Erythroblast (primary cell): ENCODE data around the gene ORM1.

Experiments used
- DNase-seq, 2 experiments: peaks; one replicate each; lab custom pipeline; 2025; lab: John Stamatoyannopoulos, UW
- GATA1 ChIP-seq: IDR thresholded peaks from 2 replicates; pipeline ENCODE4 v1.6.1; 2011; ENCODE audit warnings: low read depth, mild to moderate bottlenecking, control low read depth, low read length, moderate library complexity
- POLR2A ChIP-seq: IDR thresholded peaks from 2 replicates; pipeline ENCODE4 v1.6.1; 2011; ENCODE audit warnings: mild to moderate bottlenecking, low read length

The ORM1 gene

DNA sequence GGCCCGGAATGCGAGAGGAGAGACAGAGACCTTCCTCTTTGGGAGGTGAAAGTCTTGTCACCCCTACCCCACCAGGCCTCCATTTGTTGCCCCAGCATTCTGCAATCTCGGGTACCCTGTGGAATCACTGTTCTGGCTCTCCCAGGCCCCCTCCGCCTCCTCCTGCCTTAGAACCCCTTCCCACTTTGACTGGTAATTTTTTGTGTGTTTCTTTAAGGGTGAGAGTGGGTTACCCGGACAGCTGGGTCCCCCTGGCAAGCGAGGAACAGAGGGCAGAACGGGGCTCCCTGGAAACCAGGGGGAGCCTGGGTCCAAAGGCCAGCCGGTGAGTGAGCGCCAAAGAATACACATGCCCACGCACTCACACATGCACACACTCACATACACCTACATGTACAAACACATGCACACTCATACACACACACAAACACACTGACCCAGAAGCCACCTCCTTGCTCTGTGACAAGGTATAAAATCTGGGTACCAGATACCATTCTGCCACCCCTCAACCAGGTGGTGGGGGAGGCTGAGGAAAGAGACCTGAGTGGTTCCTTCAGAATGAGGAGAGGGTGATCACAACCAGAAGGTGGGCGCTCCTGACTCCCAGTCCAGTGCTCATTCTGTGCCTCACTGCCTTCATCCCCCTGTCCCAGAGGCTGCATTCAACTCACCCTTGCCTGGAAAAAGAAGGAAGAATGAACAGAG, 30.9 kb upstream of the ORM1 start:
- DNase-seq: no peak
- TF ChIP-seq POLR2A: no peak
- TF ChIP-seq GATA1: no peak

DNA sequence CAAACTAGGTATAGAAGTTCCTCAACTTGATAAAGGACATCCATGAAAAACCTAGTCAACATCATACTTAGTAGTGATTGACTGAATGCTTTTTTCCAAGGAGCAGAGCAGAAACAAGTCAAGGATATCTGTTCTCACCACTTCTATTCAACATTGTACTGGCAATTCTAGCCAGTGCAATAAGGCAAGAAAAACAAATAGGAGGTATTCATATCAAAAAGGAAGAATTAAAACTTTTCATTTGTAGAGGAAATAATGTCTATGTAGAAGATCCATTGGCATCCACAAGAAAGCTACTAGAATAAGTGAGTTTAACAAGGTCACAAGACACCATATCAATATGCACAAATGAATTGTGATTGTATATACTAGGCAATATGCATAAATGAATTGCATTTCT, 28.2 kb upstream of the ORM1 start:
- DNase-seq: no peak
- TF ChIP-seq GATA1 (no peak), POLR2A (no peak)

DNA sequence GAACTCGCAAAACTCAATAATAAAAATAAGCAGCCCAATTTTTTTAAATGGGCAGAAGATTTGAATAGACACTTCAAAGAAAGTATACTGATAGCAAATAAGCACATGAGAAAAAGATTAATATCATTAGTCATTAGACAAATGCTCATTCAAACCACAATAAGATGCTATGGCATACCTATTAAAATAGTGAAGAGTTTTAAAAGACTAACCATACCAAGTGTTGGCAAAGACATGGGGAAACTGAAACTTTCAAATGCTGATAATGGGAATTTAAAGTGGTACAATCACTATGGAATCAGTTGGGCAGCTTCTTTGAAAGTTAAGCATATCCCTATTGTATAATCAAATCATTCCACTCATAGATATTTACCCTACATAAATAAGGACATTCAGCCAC, 26.6 kb upstream of the ORM1 start:
- no peak for TF ChIP-seq GATA1
- TF ChIP-seq POLR2A: no peak

DNA sequence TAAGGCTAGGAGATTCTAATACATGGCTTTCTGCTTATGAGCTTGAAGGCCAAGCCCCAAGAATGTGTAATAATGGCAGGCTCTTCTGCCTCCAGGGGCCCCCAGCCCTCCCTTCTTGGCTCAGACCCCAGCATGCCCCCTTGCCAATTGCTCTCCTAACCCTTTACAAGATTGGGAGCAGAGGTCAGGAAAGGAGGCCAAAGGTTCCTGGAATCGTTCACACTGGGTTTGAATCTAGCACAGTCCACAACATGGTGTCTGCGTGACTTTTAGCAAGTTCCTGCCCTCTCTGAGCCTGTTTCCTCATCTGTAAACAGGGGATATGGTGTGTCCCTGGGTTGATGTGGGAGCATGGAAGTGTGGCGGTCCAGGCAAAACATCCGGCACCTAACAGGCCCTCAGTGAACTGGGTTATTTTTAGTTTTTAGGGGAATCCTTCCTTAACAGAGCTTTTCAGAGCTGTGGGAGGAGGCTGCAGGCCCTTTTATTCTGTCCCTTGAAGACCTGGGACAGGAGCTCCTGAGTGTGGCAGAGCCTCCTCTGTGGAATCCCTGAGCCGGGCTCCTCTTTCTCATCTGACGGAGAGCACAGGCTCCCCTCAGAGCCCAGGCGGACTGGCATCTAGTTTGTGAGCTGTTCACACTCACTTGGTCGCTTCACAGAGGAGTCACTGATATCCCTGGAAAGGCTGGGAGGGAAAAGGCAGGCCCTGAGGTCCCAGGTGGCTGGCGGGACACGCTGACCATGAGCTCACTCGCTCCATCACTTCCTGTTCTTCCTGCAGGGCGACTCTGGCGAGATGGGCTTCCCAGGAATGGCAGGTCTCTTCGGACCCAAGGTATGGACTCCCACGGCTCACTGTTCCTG, 23.4 kb upstream of the ORM1 start:
- no peak for TF ChIP-seq POLR2A
- no peak for TF ChIP-seq GATA1
- DNase-seq: no peak

More for the DNA sequence above, 26.6 kb upstream of the ORM1 start:
- DNase-seq: no peak

DNA sequence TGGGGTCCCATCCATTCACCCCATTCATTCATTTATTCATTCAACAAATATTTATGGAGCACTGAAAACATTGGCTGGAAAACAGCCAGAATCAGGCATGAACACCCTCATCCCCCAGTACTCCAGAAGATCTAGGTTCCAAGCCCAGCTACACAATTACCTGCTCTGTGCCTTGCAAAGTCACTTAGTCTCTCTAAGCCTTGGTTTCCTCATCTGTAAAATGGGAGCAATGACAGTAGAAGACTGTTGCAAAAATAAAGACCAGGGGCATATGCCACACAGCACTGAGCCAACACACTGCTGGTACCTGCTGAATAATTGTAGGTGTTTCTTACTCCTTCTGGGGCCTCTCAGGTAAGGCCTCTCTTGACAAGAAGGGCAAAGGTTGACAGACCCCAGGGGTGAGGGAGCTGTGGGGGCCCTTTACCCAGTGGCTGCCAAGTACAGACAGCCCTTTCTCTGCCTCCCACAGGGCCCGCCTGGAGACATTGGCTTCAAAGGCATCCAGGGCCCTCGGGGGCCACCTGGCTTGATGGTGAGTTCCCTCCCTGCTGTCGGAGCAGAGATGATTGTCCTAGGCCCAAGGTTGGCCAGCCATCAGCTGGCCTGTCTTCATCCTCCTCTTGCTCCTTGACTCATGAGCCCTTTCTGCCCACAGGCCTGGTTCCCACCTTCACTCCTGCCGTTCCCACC, 22.6 kb upstream of the ORM1 start:
- no peak for TF ChIP-seq GATA1
- TF ChIP-seq POLR2A: no peak
- DNase-seq: no peak

DNA sequence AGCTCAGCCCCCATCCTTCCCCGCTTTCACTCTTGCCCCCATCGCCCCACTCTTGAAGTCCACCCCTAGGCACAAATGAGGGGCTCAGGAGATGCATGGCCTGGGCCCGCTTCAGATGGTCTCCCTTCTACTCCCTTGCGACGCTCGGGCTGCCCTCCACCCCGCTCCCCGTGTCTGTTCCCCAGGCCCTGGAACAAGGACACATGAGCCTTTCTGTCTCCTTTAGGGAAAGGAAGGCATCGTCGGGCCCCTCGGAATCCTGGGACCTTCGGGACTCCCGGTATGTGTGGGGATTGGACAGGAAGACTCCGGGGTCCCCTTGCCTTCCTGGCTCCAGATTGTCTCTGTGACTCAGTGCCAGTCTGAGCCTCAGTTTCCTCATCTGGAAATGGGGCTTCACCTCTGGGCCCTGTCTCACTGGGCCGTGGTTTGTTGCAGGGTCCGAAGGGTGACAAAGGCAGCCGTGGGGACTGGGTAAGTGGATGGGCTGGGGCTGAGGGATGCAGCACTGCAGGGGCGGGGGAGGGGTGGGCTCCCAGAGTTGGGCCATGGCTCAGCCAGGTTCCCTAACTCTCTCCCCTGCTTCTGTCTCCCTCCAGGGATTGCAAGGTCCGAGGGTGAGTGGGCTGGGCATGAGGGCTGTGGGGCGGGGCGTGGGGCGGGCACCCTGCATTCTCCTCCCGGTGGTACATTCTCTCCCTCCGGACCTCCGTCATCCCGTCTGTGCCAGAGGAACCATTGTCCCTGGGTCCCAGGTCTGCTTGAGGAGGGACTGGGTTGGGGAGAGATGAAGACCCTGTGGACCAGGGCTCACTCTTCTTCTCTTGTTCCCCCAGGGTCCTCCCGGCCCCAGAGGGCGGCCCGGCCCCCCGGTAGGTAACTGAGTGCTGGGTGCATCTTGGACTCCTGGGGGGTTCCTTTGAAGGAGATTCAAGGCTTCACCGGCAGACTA, 21.8 kb upstream of the ORM1 start:
- DNase-seq: no peak
- TF ChIP-seq GATA1 (no peak), POLR2A (no peak)

DNA sequence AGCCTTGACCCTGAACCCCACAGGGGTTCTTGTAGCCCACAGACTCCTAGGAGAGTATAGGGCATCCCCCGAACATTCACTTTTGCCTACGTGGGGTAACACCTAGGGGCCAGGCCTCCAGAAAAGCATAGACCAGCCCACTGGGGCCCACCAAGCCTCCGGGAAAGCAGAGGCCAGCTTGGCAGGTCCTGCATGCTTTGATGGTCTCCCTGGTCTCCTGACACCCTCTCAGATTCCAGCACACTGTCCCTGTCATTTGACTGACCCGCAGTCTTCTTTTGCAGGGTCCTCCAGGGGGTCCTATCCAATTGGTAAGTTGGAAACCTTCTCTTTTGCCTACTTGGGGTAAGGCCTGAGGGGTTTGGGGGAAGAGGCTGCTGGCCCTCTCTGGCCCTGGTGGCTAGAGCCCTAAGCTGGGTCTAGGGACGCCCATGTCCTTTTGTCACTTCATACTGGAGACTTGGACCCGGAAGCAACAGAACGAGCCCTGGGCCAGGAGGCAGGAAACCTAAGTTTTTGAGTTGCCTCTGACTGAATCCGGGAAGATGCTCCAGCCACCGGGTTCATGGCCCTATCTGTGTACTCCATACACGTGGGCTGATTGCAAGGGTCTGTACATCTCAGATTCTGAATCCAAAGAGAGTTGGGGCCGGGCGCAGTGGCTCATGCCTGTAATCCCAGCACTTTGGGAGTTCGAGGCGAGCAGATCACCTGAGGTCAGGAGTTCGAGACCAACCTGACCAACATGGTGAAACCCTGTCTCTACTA, 20.9 kb upstream of the ORM1 start:
- DNase-seq: no peak

DNA sequence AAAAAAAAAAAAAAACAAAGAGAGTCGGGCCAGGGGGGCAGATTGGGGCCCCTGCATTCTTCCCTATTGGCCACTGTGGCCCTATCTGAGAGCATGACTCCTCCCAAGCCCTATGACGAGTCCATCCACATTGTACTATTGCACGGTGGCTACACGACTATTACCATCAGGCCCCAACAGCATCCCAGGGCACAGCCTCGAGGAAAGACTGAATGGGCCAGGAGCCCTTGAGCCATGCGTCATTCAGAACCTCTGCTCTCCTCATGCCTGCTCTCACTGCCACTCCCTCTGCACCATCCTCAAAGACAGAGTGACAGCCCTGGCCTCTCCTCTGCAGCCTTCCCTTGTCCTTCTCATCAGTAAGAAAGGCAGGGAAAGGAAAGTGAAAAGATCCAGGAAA, 20.2 kb upstream of the ORM1 start:
- TF ChIP-seq POLR2A (no peak), GATA1 (no peak)
- DNase-seq: no peak

More for the DNA sequence above, 20.9 kb upstream of the ORM1 start:
- no peak for TF ChIP-seq POLR2A
- TF ChIP-seq GATA1: no peak

DNA sequence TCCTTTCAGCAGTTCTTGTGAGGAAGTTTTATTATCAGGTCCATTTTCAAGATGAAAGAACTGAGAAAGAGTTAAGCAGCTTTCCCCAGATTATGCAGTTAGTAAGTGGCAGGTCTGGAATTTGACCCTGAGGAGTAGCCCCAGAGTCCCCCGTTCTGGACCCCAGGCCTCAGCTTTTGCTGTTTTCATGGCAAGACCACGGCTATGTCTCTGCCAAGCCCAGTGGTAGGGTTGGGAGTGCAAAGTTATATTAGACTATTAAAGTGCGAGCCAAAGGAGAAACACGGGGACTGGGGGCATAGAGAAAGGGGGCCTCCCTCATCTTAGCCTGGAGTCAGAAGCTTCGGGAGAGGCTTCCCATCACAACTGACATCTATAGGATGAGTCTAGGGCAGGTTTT, 19.3 kb upstream of the ORM1 start:
- no peak for TF ChIP-seq GATA1
- no peak for DNase-seq

DNA sequence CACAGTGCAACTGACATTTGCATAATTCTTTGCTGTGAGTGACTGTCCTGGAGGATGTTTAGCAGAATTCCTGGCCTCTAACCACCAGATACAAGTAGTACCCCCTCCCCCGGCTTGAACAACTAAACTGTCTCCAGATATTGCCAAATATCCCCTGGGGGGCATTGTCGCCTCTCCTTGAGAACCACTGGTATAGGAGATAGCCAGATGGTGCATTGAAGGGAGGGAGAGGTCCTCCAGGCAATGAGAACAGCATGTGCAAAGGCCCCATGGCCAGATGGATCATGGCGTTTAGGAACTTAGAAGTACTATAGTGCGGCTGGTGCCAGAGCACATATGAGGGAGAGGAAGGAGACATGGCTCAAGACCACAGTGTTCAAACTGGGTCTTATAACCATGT, 18.9 kb upstream of the ORM1 start:
- no peak for DNase-seq
- TF ChIP-seq POLR2A (no peak), GATA1 (no peak)

DNA sequence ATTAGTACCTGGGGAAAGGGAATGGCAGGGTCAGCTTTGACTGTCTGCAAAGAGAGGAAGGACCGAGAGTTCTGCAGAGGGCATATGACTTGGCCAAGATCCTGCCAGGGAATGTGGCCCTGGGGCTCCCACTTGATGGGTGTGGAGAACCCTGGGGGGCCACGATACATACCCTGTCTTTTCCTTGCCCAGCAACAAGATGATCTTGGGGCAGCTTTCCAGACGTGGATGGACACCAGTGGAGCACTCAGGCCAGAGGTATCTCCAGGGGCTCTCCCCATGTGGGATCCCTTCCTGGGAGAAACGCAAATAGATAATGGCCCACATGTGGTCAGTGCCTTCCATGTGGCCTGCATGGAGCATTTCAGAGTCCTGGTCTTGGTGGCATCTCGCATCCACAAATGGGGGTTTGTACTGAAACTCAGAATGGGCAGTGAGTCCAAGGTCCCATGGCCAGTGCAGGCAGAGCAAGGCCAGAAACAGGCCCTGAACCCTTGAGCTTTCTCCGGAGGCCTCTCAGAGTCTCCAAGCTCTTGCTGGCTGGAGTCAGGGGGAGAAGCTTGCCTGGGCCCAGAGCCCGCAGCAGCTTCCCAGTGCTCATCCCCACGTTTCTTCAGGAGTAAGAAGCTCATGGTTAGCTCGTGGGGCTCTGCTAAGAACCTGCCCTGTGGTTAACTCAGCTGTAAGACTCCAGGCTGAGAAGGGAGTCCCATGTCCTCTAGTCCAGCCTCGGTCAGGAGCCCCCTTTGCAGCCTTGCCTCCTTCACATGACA, 18.3 kb upstream of the ORM1 start:
- TF ChIP-seq POLR2A (no peak), GATA1 (no peak)
- DNase-seq: no peak

DNA sequence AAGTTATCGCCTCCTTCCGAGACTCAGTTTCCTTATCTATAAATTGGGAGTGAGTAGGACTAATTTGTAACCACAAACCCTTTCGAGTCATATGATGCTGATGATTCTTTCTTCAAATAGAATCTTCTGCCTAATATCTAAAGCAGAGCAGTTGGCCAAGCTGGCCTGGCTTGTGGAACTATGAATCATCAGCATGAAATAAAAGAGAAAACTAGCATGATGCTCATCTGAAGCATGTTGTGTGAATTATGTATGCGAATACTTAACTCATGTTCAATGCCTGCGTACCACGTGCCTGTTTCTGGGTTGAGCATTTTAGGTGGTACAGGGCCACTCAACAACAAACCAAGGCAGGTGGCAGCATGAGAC, 15.0 kb upstream of the ORM1 start:
- DNase-seq: no peak
- TF ChIP-seq POLR2A: no peak
- TF ChIP-seq GATA1: no peak
